GM19395 (cell line): ENCODE results near the gene TBPL1.
"Not testable (repeated sequence)": the region's sequence is repeated elsewhere in the genome, so short reads cannot be mapped to it uniquely, and the experiment has no call there.

Experiments used
- ATAC-seq: cut with Tn5 transposase; IDR thresholded peaks from one replicate; pipeline ENCODE4 v1.9.1; 2021; ENCODE audit warnings: mild to moderate bottlenecking, moderate library complexity; ENCODE audit not compliant: unreplicated experiment

Gene TBPL1

GRCh38 chr6:133971861-133972260 lies 18.8 kb downstream of the TBPL1 start:
- ATAC-seq = no peak

- ATAC-seq = no peak
Observed at GRCh38 chr6:133972388-133972787, 19.4 kb downstream of the TBPL1 start.

GRCh38 chr6:133973109-133973971 lies 20.3 kb downstream of the TBPL1 start:
- ATAC-seq = peak; percentile 71

- peak; percentile 70 for ATAC-seq
Observed at GRCh38 chr6:133977983-133978895, 25.2 kb downstream of the TBPL1 start.

GRCh38 chr6:133978896-133979240 lies 25.8 kb downstream of the TBPL1 start:
- no peak for ATAC-seq

GRCh38 chr6:133979269-133979963 lies 26.4 kb downstream of the TBPL1 start:
- not testable (repeated sequence) for ATAC-seq

- ATAC-seq = no peak
Observed at GRCh38 chr6:133980168-133980567, 27.1 kb downstream of the TBPL1 start.

- no peak for ATAC-seq
Observed at GRCh38 chr6:133983099-133983939, 30.3 kb downstream of the TBPL1 start.

GRCh38 chr6:133985970-133986369 lies 32.9 kb downstream of the TBPL1 start:
- ATAC-seq = no peak

- no peak for ATAC-seq
Observed at GRCh38 chr6:133986942-133987341, 33.9 kb downstream of the TBPL1 start.

- ATAC-seq = no peak
Observed at GRCh38 chr6:133989525-133989924, 36.5 kb downstream of the TBPL1 start.

GRCh38 chr6:133990321-133990720 lies 37.3 kb downstream of the TBPL1 start:
- no peak for ATAC-seq

- peak; percentile 54 for ATAC-seq
Observed at GRCh38 chr6:133991096-133991593, 38.1 kb downstream of the TBPL1 start.

- ATAC-seq = no peak
Observed at GRCh38 chr6:133992992-133993680, 40.1 kb downstream of the TBPL1 start.

- ATAC-seq = no peak
Observed at GRCh38 chr6:133995296-133995695, 42.3 kb downstream of the TBPL1 start.

GRCh38 chr6:133995758-133996157 lies 42.7 kb downstream of the TBPL1 start:
- ATAC-seq = no peak

- ATAC-seq = no peak
Observed at GRCh38 chr6:133997267-133997666, 44.2 kb downstream of the TBPL1 start.

- ATAC-seq = no peak
Observed at GRCh38 chr6:133999305-133999704, 46.3 kb downstream of the TBPL1 start.

- no peak for ATAC-seq
Observed at GRCh38 chr6:134000443-134000842, 47.4 kb downstream of the TBPL1 start.

- ATAC-seq = no peak
Observed at GRCh38 chr6:134002821-134003220, 49.8 kb downstream of the TBPL1 start.
